ENCODE results near the gene ACBD6. TPM values are rescaled to one million over a fixed set of nuclear protein-coding genes. Genes with fewer than 3 reads are reported as not detected.
A peak's percentile ranks its signal among the peaks of the same experiment; 100 is the strongest.

ACBD6 gene
- total RNA-seq, 1 experiment from 2014 or later: 48.5 TPM

DNA sequence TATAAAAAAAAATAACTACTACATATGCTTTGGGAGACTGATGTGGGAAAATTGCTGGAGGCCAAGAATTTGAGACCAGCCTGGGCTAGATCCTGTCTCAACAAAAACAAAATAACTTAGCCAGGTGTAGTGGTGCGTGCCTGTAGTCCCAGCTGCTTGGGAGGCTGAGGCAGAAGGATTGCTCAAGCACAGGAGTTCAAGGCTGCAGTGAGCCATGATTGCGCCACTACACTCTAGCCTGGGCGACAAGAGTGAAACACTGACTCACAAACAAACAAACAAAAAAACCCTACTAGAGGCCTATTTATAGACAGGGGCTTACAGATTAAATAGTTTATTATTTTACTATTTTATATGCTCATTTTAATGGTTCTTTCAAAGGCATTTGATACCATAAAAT lies 192.3 kb downstream of the ACBD6 start:
- Histone ChIP-seq H3K27me3 (ENCODE audit: control insufficient read depth, insufficient read depth, low read length) (no peaks in the 10 kb centered on the region), H3K27ac (ENCODE audit: low read length) (no peak overlapping the region), H3K4me1 (ENCODE audit: control insufficient read depth, insufficient read depth, low read length) (peaks cover 24% of the 10 kb centered on the region), H3K36me3 (ENCODE audit: control insufficient read depth, insufficient read depth, low read length) (no peaks in the 10 kb centered on the region; the same call in 1 of the 2 replicates), H3K4me3 (ENCODE audit: low read depth in 2 of 2, low read length in 2 of 2) (no peak overlapping the region), H3K9me3 (ENCODE audit: control insufficient read depth, insufficient read depth, low read depth, low read length) (no peaks in the 10 kb centered on the region)
- intact Hi-C loops (cut with micrococcal nuclease; ENCODE audit: unreplicated experiment): no loop called here
- CTCF ChIA-PET: no interaction called here
- in situ Hi-C loops (cut with HindIII; ENCODE audit: low pct_unique_long_range_greater_than_20kb, low sequenced_read_pairs): no loop called here
- ATAC-seq (peak; percentile 68; the same call in 1 of the 2 replicates), DNase-seq (ENCODE audit: low read depth, low spot score) (peak; percentile 62)
- POLR2A ChIA-PET: no interaction called here
- TF ChIP-seq TCF7L2 (IDR thresholded peaks at IDR 0.05; ENCODE audit: low read depth, low read length) (no peak), POLR2AphosphoS5 (IDR thresholded peaks at IDR 0.05; ENCODE audit: low read depth, low read length) (no peak), SIN3A (IDR thresholded peaks at IDR 0.05; ENCODE audit: borderline replicate concordance, insufficient read depth, low read depth, low read length) (no peak), CTCF (IDR thresholded peaks at IDR 0.05) (no peak)
- TF ChIP-seq, protein P1, sequence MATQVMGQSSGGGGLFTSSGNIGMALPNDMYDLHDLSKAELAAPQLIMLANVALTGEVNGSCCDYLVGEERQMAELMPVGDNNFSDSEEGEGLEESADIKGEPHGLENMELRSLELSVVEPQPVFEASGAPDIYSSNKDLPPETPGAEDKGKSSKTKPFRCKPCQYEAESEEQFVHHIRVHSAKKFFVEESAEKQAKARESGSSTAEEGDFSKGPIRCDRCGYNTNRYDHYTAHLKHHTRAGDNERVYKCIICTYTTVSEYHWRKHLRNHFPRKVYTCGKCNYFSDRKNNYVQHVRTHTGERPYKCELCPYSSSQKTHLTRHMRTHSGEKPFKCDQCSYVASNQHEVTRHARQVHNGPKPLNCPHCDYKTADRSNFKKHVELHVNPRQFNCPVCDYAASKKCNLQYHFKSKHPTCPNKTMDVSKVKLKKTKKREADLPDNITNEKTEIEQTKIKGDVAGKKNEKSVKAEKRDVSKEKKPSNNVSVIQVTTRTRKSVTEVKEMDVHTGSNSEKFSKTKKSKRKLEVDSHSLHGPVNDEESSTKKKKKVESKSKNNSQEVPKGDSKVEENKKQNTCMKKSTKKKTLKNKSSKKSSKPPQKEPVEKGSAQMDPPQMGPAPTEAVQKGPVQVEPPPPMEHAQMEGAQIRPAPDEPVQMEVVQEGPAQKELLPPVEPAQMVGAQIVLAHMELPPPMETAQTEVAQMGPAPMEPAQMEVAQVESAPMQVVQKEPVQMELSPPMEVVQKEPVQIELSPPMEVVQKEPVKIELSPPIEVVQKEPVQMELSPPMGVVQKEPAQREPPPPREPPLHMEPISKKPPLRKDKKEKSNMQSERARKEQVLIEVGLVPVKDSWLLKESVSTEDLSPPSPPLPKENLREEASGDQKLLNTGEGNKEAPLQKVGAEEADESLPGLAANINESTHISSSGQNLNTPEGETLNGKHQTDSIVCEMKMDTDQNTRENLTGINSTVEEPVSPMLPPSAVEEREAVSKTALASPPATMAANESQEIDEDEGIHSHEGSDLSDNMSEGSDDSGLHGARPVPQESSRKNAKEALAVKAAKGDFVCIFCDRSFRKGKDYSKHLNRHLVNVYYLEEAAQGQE (IDR thresholded peaks at IDR 0.05; ENCODE audit: insufficient read depth in 1 of 2, low read depth in 2 of 2, low read length in 1 of 2): no peak
- no TSS peak for BruUV-seq (replicated peaks)

DNA sequence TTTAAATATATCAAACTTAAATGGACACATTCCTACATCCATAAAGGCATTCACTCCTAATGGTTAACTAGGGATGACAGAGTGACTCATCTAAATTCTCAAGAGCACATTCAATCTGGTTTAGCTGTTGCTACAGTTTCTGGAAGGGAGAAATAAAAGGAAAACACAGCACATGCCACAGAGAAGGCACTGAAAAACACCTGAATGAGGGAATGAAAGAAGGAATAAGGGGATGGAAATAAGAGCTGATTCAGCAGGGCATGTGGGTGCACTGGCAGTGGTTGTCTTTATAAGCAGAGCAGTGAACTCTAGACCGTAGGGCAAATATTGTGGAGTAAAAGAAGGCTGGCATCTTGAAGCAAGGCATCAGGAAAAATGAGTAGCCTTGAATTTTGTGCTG lies 193.0 kb downstream of the ACBD6 start:
- peaks cover 24% of the 10 kb centered on the region for H3K4me1 ChIP-seq (ENCODE audit: control insufficient read depth, insufficient read depth, low read length)
- no peak overlapping the region for H3K4me3 ChIP-seq (ENCODE audit: low read depth in 2 of 2, low read length in 2 of 2)
- no peaks in the 10 kb centered on the region for H3K27me3 ChIP-seq (ENCODE audit: control insufficient read depth, insufficient read depth, low read length)
- BruUV-seq (replicated peaks): no TSS peak
- in situ Hi-C loops (cut with HindIII; ENCODE audit: low pct_unique_long_range_greater_than_20kb, low sequenced_read_pairs): no loop called here
- H3K36me3 ChIP-seq (ENCODE audit: control insufficient read depth, insufficient read depth, low read length): no peaks in the 10 kb centered on the region; the same call in 1 of the 2 replicates
- ChIA-PET CTCF (no interaction called here), POLR2A (no interaction called here)
- H3K27ac ChIP-seq (ENCODE audit: low read length): peak overlapping the region; percentile 31; the same call in 1 of the 2 replicates
- DNase-seq (ENCODE audit: low read depth, low spot score) (no peak), ATAC-seq (no peak; the same call in 1 of the 2 replicates)
- TF ChIP-seq CTCF (IDR thresholded peaks at IDR 0.05): no peak
- no peak for TF ChIP-seq POLR2AphosphoS5 (IDR thresholded peaks at IDR 0.05; ENCODE audit: low read depth, low read length)
- TF ChIP-seq, protein P1 (IDR thresholded peaks at IDR 0.05; ENCODE audit: insufficient read depth in 1 of 2, low read depth in 2 of 2, low read length in 1 of 2): no peak
- TF ChIP-seq TCF7L2 (IDR thresholded peaks at IDR 0.05; ENCODE audit: low read depth, low read length): no peak
- no peak for TF ChIP-seq SIN3A (IDR thresholded peaks at IDR 0.05; ENCODE audit: borderline replicate concordance, insufficient read depth, low read depth, low read length)
- H3K9me3 ChIP-seq (ENCODE audit: control insufficient read depth, insufficient read depth, low read depth, low read length): no peaks in the 10 kb centered on the region
- intact Hi-C loops (cut with micrococcal nuclease; ENCODE audit: unreplicated experiment): no loop called here

Data from Panc1 (cell line).